ENCODE data around the gene PHLDB2. TPM values are rescaled to one million over a fixed set of nuclear protein-coding genes. Genes with fewer than 3 reads are reported as not detected.
A peak's percentile ranks its signal among the peaks of the same experiment; 100 is the strongest.

PHLDB2 gene
- total and polyA plus RNA-seq, 3 donors from 2014 or later = 11.7 to 16.5 (median 12.3) TPM

GRCh38 chr3:112012205-112012992, 153.3 kb downstream of the PHLDB2 start:
- no peaks in the 10 kb centered on the region for H3K27me3 ChIP-seq
- H3K27ac ChIP-seq = no peak overlapping the region
- no peaks in the 10 kb centered on the region for H3K4me1 ChIP-seq
- intact Hi-C loops (cut with DNase I; ENCODE audit: low total_unique reads) = no loop called here
- no peaks in the 10 kb centered on the region for H3K9me3 ChIP-seq
- TF ChIP-seq POLR2A (IDR thresholded peaks at IDR 0.05) = no peak
- TF ChIP-seq CTCF (IDR thresholded peaks at IDR 0.05) = no peak
- no peaks in the 10 kb centered on the region for H3K36me3 ChIP-seq (ENCODE audit: low read depth, missing control alignments)
- H3K4me3 ChIP-seq = no peak overlapping the region
- DNase-seq = no peak
- 65 to 68% methylated on average over 6 of the region's 6 CpGs for WGBS, 2 donors

- no peaks in the 10 kb centered on the region for H3K4me1 ChIP-seq
- H3K27ac ChIP-seq = no peak overlapping the region
- no peaks in the 10 kb centered on the region for H3K27me3 ChIP-seq
- intact Hi-C loops (cut with DNase I; ENCODE audit: low total_unique reads) = no loop called here
- H3K4me3 ChIP-seq = no peak overlapping the region
- WGBS, 2 donors = 17 to 24% methylated on average over 19 of the region's 19 CpGs
- no peaks in the 10 kb centered on the region for H3K36me3 ChIP-seq (ENCODE audit: low read depth, missing control alignments)
- DNase-seq = peak; percentile 77
- no peaks in the 10 kb centered on the region for H3K9me3 ChIP-seq
- no peak for TF ChIP-seq POLR2A (IDR thresholded peaks at IDR 0.05)
- peak in 2 of 3 experiments; percentile 48 to 67 for TF ChIP-seq CTCF (IDR thresholded peaks at IDR 0.05)
Observed at GRCh38 chr3:112013058-112013783, 154.2 kb downstream of the PHLDB2 start.

GRCh38 chr3:112013784-112014143, 154.7 kb downstream of the PHLDB2 start:
- intact Hi-C loops (cut with DNase I; ENCODE audit: low total_unique reads) = no loop called here
- no peak for DNase-seq
- Histone ChIP-seq H3K27ac (no peak overlapping the region), H3K4me3 (no peak overlapping the region), H3K27me3 (no peaks in the 10 kb centered on the region), H3K36me3 (ENCODE audit: low read depth, missing control alignments) (no peaks in the 10 kb centered on the region), H3K4me1 (no peaks in the 10 kb centered on the region), H3K9me3 (no peaks in the 10 kb centered on the region)
- TF ChIP-seq CTCF (IDR thresholded peaks at IDR 0.05) (no peak), POLR2A (IDR thresholded peaks at IDR 0.05) (no peak)
- 40 to 48% methylated on average over 5 of the region's 5 CpGs for WGBS, 2 donors

- H3K36me3 ChIP-seq (ENCODE audit: low read depth, missing control alignments) = no peaks in the 10 kb centered on the region
- H3K9me3 ChIP-seq = no peaks in the 10 kb centered on the region
- H3K27ac ChIP-seq = no peak overlapping the region
- intact Hi-C loops (cut with DNase I; ENCODE audit: low total_unique reads) = no loop called here
- TF ChIP-seq CTCF (IDR thresholded peaks at IDR 0.05) (no peak), POLR2A (IDR thresholded peaks at IDR 0.05) (no peak)
- no peaks in the 10 kb centered on the region for H3K27me3 ChIP-seq
- DNase-seq = no peak
- H3K4me1 ChIP-seq = no peaks in the 10 kb centered on the region
- no peak overlapping the region for H3K4me3 ChIP-seq
Observed at GRCh38 chr3:112017091-112017490, 158.0 kb downstream of the PHLDB2 start.
